ENCODE results near the gene SVEP1.

SVEP1 gene

GRCh38 chr9:110440172-110440571 is 139.4 kb downstream of the SVEP1 start:
- TF ChIP-seq OSR1 (CRISPR knock-in tag; IDR thresholded peaks at IDR 0.05): no peak
- TF ChIP-seq ARNTL (CRISPR knock-in tag; IDR thresholded peaks at IDR 0.05; ENCODE audit: borderline replicate concordance, low read depth): no peak
- TF ChIP-seq ZC3H10 (CRISPR knock-in tag; IDR thresholded peaks at IDR 0.05): no peak
- TF ChIP-seq ZNF565 (CRISPR knock-in tag; conservative IDR thresholded peaks at IDR 0.05; ENCODE audit: low read depth): no peak
- TF ChIP-seq CSRNP3 (CRISPR knock-in tag; IDR thresholded peaks at IDR 0.05): no peak
- TF ChIP-seq RARB (CRISPR knock-in tag; IDR thresholded peaks at IDR 0.05): no peak
- TF ChIP-seq SNAI2 (CRISPR knock-in tag; IDR thresholded peaks at IDR 0.05): no peak
- no peak for TF ChIP-seq BACH2 (CRISPR knock-in tag; IDR thresholded peaks at IDR 0.05; ENCODE audit: borderline replicate concordance)
- no peak for TF ChIP-seq POU6F1 (CRISPR knock-in tag; IDR thresholded peaks at IDR 0.05; ENCODE audit: borderline replicate concordance, low read depth)
- no peak for TF ChIP-seq CSDC2 (CRISPR knock-in tag; IDR thresholded peaks at IDR 0.05)
- TF ChIP-seq ESRRG (CRISPR knock-in tag; IDR thresholded peaks at IDR 0.05): no peak
- no peak for TF ChIP-seq ZNF70 (CRISPR knock-in tag; IDR thresholded peaks at IDR 0.05)
- TF ChIP-seq ISL1 (CRISPR knock-in tag; IDR thresholded peaks at IDR 0.05): no peak
- TF ChIP-seq ZFP30 (CRISPR knock-in tag; IDR thresholded peaks at IDR 0.05): no peak
- no peak for ATAC-seq

GRCh38 chr9:110432253-110432652 is 147.3 kb downstream of the SVEP1 start:
- ATAC-seq: no peak
- TF ChIP-seq OSR1 (CRISPR knock-in tag; IDR thresholded peaks at IDR 0.05) (no peak), CSDC2 (CRISPR knock-in tag; IDR thresholded peaks at IDR 0.05) (no peak), ISL1 (CRISPR knock-in tag; IDR thresholded peaks at IDR 0.05) (no peak), TCF4 (CRISPR knock-in tag; IDR thresholded peaks at IDR 0.05; ENCODE audit: borderline replicate concordance) (no peak), PATZ1 (CRISPR knock-in tag; IDR thresholded peaks at IDR 0.05; ENCODE audit: borderline replicate concordance) (no peak), ESRRG (CRISPR knock-in tag; IDR thresholded peaks at IDR 0.05) (no peak), GLIS3 (CRISPR knock-in tag; IDR thresholded peaks at IDR 0.05) (no peak), TOX (CRISPR knock-in tag; IDR thresholded peaks at IDR 0.05; ENCODE audit: borderline replicate concordance) (no peak), PPARA (CRISPR knock-in tag; IDR thresholded peaks at IDR 0.05; ENCODE audit: borderline replicate concordance) (no peak), ZNF70 (CRISPR knock-in tag; IDR thresholded peaks at IDR 0.05) (no peak), ZFP30 (CRISPR knock-in tag; IDR thresholded peaks at IDR 0.05) (no peak), POU6F1 (CRISPR knock-in tag; IDR thresholded peaks at IDR 0.05; ENCODE audit: borderline replicate concordance, low read depth) (no peak), TSHZ2 (CRISPR knock-in tag; IDR thresholded peaks at IDR 0.05) (no peak), ZNF565 (CRISPR knock-in tag; conservative IDR thresholded peaks at IDR 0.05; ENCODE audit: low read depth) (no peak), RARB (CRISPR knock-in tag; IDR thresholded peaks at IDR 0.05) (no peak), SNAI2 (CRISPR knock-in tag; IDR thresholded peaks at IDR 0.05) (no peak), CSRNP3 (CRISPR knock-in tag; IDR thresholded peaks at IDR 0.05) (no peak), BACH2 (CRISPR knock-in tag; IDR thresholded peaks at IDR 0.05; ENCODE audit: borderline replicate concordance) (no peak), ZC3H10 (CRISPR knock-in tag; IDR thresholded peaks at IDR 0.05) (no peak), CREB5 (CRISPR knock-in tag; IDR thresholded peaks at IDR 0.05; ENCODE audit: low read depth) (no peak)

Measured in SK-N-SH treated with all-trans-retinoic acid at 6 μM for 48 hours (cell line).